ENCODE measurements around the gene FER. TPM values are rescaled to one million over a fixed set of nuclear protein-coding genes. Genes with fewer than 3 reads are reported as not detected.
"Not testable (repeated sequence)": the region's sequence is repeated elsewhere in the genome, so short reads cannot be mapped to it uniquely, and the experiment has no call there.

Gene FER
- polyA plus RNA-seq, 1 of the 3 experiments (the other 2 are of a cell fraction), result 1.8 TPM

DNA sequence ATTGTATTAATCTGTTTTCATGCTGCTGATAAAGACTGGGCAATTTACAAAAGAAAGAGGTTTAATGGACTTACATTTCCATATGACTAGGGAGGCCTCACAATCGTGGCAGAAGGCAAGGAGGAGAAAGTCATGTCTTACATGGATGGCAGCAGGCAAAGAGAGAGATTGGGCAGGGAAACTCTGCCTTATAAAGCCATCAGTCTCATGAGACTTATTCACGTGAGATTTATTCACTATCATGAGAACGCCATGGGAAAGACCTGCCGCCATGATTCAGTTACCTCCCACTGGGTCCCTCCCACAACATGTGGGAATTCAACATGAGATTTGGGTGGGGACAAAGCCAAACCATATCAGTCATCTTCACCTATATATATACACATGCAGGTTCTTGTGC is 103.4 kb downstream of the FER start:
- H3K9me3 ChIP-seq; H3K4me2 ChIP-seq; H3K27ac ChIP-seq (ENCODE audit: low read depth in 2 of 2, low read length in 1 of 2); H3K27me3 ChIP-seq (ENCODE audit: insufficient read depth); H3K4me3 ChIP-seq (ENCODE audit: low read depth in 2 of 2, low read length in 1 of 2); H2AFZ ChIP-seq (ENCODE audit: low read depth); POLR2A ChIA-PET; DNase-seq; H4K20me1 ChIP-seq (ENCODE audit: insufficient read depth); H3K9ac ChIP-seq; CTCF ChIA-PET; H3K9me2 ChIP-seq; H3K79me2 ChIP-seq (ENCODE audit: insufficient read depth); H3K36me3 ChIP-seq (replicated peaks in 1 of 2; ENCODE audit: control insufficient read depth in 1 of 2, insufficient read depth in 2 of 2, low read length in 1 of 2); H3K4me1 ChIP-seq (ENCODE audit: control insufficient read depth in 1 of 2, insufficient read depth in 2 of 2, low read depth in 1 of 2, low read length in 1 of 2); H3F3A ChIP-seq (replicated peaks; ENCODE audit: insufficient read depth): not testable (repeated sequence)
- 90% methylated on average over 4 of the region's 4 CpGs for WGBS (ENCODE audit: low lambda C conversion rate)

DNA sequence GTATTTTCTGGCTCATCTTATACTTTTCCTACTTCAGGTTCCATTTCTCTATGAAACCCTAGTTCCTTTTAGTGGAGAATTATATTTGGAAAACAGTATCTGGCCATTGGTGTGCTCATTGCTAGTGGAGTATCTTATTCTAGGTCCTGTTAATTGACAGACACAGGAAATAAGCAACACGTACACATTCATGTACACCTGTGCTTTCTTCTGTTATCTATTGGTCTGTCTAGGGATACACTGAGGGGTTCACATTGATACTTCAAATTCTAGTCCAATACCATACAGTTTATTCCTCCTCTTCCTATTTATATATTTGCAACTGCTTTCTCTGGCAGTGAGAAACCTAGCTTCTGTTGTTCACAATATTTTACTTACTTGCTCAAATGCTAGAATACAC is 110.2 kb downstream of the FER start:
- Histone ChIP-seq H3K4me1 (ENCODE audit: control insufficient read depth in 1 of 2, insufficient read depth in 2 of 2, low read depth in 1 of 2, low read length in 1 of 2) (peaks cover 0 to 5% of the 10 kb centered on the region in 2 experiments; a peak in 2 of 4 replicates), H3K9ac (no peak overlapping the region), H3K9me2 (no peaks in the 10 kb centered on the region), H3K4me3 (ENCODE audit: low read depth in 2 of 2, low read length in 1 of 2) (no peak overlapping the region), H3F3A (replicated peaks; ENCODE audit: insufficient read depth) (no peaks in the 10 kb centered on the region), H3K27me3 (ENCODE audit: insufficient read depth) (no peaks in the 10 kb centered on the region), H3K79me2 (ENCODE audit: insufficient read depth) (no peaks in the 10 kb centered on the region; the same call in 1 of the 2 replicates), H2AFZ (ENCODE audit: low read depth) (no peak overlapping the region), H4K20me1 (ENCODE audit: insufficient read depth) (no peaks in the 10 kb centered on the region), H3K9me3 (no peaks in the 10 kb centered on the region), H3K27ac (ENCODE audit: low read depth in 2 of 2, low read length in 1 of 2) (no peak overlapping the region), H3K4me2 (no peak overlapping the region), H3K36me3 (replicated peaks in 1 of 2; ENCODE audit: control insufficient read depth in 1 of 2, insufficient read depth in 2 of 2, low read length in 1 of 2) (no peaks in the 10 kb centered on the region)
- 100% methylated on average over 1 of the region's 1 CpG for WGBS (ENCODE audit: low lambda C conversion rate)
- POLR2A ChIA-PET, result no interaction called here
- CTCF ChIA-PET, result interaction anchor here (0.7 kb wide), 1 partner anchor 219 kb away, joined by 3 read pairs; no protein-coding TSS in a partner anchor
- DNase-seq, result no peak
- TF ChIP-seq, protein P1, sequence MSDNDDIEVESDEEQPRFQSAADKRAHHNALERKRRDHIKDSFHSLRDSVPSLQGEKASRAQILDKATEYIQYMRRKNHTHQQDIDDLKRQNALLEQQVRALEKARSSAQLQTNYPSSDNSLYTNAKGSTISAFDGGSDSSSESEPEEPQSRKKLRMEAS (IDR thresholded peaks at IDR 0.05; ENCODE audit: low read depth), result no peak
- TF ChIP-seq TCF12 (IDR thresholded peaks at IDR 0.05) (no peak), NRF1 (IDR thresholded peaks at IDR 0.05; ENCODE audit: low read depth, low read length) (no peak), EP300 (IDR thresholded peaks at IDR 0.05; ENCODE audit: borderline replicate concordance in 1 of 2, low read depth in 1 of 2, low read length in 1 of 2) (no peak), SMC3 (IDR thresholded peaks at IDR 0.05; ENCODE audit: low read depth, low read length) (no peak), RFX5 (IDR thresholded peaks at IDR 0.05; ENCODE audit: low read length) (no peak), TEAD4 (IDR thresholded peaks at IDR 0.05; ENCODE audit: borderline replicate concordance, insufficient read depth) (no peak), GABPA (IDR thresholded peaks at IDR 0.05; ENCODE audit: low read depth) (no peak), EZH2phosphoT487 (IDR thresholded peaks at IDR 0.05; ENCODE audit: borderline replicate concordance, low read depth) (no peak), FOSL2 (IDR thresholded peaks at IDR 0.05; ENCODE audit: borderline replicate concordance, low read depth) (no peak), GATA2 (CRISPR knock-in tag; IDR thresholded peaks at IDR 0.05) (no peak), ELF1 (IDR thresholded peaks at IDR 0.05) (no peak), MEF2A (IDR thresholded peaks at IDR 0.05; ENCODE audit: borderline replicate concordance, low read depth) (no peak), SIN3A (IDR thresholded peaks at IDR 0.05; ENCODE audit: borderline replicate concordance, low read depth, low read length) (no peak)
- TF ChIP-seq, protein P2, sequence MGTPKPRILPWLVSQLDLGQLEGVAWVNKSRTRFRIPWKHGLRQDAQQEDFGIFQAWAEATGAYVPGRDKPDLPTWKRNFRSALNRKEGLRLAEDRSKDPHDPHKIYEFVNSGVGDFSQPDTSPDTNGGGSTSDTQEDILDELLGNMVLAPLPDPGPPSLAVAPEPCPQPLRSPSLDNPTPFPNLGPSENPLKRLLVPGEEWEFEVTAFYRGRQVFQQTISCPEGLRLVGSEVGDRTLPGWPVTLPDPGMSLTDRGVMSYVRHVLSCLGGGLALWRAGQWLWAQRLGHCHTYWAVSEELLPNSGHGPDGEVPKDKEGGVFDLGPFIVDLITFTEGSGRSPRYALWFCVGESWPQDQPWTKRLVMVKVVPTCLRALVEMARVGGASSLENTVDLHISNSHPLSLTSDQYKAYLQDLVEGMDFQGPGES (IDR thresholded peaks at IDR 0.05; ENCODE audit: low read depth, low read length), result no peak
- TF ChIP-seq, protein P3, sequence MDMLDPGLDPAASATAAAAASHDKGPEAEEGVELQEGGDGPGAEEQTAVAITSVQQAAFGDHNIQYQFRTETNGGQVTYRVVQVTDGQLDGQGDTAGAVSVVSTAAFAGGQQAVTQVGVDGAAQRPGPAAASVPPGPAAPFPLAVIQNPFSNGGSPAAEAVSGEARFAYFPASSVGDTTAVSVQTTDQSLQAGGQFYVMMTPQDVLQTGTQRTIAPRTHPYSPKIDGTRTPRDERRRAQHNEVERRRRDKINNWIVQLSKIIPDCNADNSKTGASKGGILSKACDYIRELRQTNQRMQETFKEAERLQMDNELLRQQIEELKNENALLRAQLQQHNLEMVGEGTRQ (IDR thresholded peaks at IDR 0.05; ENCODE audit: borderline replicate concordance, low read depth, low read length), result no peak
- TF ChIP-seq, protein P4, sequence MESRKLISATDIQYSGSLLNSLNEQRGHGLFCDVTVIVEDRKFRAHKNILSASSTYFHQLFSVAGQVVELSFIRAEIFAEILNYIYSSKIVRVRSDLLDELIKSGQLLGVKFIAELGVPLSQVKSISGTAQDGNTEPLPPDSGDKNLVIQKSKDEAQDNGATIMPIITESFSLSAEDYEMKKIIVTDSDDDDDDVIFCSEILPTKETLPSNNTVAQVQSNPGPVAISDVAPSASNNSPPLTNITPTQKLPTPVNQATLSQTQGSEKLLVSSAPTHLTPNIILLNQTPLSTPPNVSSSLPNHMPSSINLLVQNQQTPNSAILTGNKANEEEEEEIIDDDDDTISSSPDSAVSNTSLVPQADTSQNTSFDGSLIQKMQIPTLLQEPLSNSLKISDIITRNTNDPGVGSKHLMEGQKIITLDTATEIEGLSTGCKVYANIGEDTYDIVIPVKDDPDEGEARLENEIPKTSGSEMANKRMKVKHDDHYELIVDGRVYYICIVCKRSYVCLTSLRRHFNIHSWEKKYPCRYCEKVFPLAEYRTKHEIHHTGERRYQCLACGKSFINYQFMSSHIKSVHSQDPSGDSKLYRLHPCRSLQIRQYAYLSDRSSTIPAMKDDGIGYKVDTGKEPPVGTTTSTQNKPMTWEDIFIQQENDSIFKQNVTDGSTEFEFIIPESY (IDR thresholded peaks at IDR 0.05; ENCODE audit: borderline replicate concordance, low read depth), result no peak
- TF ChIP-seq, protein P5, sequence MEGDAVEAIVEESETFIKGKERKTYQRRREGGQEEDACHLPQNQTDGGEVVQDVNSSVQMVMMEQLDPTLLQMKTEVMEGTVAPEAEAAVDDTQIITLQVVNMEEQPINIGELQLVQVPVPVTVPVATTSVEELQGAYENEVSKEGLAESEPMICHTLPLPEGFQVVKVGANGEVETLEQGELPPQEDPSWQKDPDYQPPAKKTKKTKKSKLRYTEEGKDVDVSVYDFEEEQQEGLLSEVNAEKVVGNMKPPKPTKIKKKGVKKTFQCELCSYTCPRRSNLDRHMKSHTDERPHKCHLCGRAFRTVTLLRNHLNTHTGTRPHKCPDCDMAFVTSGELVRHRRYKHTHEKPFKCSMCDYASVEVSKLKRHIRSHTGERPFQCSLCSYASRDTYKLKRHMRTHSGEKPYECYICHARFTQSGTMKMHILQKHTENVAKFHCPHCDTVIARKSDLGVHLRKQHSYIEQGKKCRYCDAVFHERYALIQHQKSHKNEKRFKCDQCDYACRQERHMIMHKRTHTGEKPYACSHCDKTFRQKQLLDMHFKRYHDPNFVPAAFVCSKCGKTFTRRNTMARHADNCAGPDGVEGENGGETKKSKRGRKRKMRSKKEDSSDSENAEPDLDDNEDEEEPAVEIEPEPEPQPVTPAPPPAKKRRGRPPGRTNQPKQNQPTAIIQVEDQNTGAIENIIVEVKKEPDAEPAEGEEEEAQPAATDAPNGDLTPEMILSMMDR (IDR thresholded peaks at IDR 0.05), result no peak
